Measurements from ENCODE around the gene SSNA1.

Gene SSNA1

DNA sequence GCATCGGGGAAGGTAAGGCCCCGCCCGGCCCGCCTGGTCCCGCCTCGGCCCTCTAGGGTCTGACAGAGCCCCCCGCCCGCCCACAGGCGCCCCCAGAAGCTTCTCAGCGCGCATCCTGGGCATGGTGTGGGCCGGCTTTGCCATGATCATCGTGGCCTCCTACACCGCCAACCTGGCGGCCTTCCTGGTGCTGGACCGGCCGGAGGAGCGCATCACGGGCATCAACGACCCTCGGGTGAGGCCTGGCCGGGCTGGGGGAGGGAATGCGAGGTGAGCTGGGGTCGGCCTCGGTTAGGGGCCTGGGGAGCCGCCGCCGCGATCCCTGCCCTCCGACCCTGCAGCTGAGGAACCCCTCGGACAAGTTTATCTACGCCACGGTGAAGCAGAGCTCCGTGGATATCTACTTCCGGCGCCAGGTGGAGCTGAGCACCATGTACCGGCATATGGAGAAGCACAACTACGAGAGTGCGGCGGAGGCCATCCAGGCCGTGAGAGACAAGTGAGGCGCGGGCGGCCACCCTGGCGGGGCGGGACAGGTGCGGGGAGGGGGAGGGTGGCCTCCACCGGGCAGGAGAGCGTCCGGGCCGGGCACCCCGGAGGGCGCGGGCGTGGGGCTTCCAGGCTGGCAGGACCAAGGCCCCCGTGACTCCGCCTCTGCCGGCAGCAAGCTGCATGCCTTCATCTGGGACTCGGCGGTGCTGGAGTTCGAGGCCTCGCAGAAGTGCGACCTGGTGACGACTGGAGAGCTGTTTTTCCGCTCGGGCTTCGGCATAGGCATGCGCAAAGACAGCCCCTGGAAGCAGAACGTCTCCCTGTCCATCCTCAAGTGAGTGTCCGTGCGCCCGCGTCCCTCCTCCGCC is 25.7 kb upstream of the SSNA1 start:
- Mint-ChIP-seq H3K27me3 (peaks cover 36% of the 10 kb centered on the region), H3K36me3 (no peaks in the 10 kb centered on the region), H3K9me3 (no peaks in the 10 kb centered on the region), H3K27ac (no peak overlapping the region), H3K4me1 (peaks cover 18% of the 10 kb centered on the region), H3K4me3 (no peak overlapping the region)

DNA sequence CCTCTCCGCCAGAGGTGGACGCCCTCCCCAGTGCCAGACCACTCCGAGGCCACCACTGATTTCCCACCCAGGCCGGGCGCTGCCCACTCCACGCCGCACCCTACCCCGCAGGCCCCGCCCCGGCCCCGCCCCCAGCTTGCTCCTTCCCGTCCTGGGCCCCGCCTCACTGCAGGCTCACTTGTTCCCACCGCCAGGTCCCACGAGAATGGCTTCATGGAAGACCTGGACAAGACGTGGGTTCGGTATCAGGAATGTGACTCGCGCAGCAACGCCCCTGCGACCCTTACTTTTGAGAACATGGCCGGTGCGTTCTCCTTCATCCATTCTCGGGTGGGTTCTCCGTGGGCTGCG is 25.1 kb upstream of the SSNA1 start:
- Mint-ChIP-seq H3K27ac (no peak overlapping the region), H3K4me3 (peak overlapping the region; percentile 19), H3K9me3 (no peaks in the 10 kb centered on the region), H3K36me3 (no peaks in the 10 kb centered on the region), H3K27me3 (peaks cover 32% of the 10 kb centered on the region), H3K4me1 (peaks cover 13% of the 10 kb centered on the region)

DNA sequence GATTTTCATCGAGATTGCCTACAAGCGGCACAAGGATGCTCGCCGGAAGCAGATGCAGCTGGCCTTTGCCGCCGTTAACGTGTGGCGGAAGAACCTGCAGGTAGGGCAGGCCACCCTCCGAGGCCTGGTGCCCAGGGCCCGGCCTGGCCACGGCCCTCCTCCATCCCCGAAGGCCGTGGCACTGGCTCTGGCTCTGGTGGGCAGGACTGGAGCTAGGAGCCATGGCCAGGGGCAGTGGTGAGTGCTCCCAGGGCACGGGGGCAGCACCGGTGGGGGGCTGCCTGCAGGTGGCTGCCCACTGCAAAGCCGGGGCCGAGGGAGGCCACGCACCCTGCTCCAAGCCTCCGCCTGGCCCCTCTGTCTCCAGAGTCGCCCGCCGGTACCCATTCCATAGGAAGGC is 24.7 kb upstream of the SSNA1 start:
- H3K27ac Mint-ChIP-seq: no peak overlapping the region
- H3K9me3 Mint-ChIP-seq: no peaks in the 10 kb centered on the region

DNA sequence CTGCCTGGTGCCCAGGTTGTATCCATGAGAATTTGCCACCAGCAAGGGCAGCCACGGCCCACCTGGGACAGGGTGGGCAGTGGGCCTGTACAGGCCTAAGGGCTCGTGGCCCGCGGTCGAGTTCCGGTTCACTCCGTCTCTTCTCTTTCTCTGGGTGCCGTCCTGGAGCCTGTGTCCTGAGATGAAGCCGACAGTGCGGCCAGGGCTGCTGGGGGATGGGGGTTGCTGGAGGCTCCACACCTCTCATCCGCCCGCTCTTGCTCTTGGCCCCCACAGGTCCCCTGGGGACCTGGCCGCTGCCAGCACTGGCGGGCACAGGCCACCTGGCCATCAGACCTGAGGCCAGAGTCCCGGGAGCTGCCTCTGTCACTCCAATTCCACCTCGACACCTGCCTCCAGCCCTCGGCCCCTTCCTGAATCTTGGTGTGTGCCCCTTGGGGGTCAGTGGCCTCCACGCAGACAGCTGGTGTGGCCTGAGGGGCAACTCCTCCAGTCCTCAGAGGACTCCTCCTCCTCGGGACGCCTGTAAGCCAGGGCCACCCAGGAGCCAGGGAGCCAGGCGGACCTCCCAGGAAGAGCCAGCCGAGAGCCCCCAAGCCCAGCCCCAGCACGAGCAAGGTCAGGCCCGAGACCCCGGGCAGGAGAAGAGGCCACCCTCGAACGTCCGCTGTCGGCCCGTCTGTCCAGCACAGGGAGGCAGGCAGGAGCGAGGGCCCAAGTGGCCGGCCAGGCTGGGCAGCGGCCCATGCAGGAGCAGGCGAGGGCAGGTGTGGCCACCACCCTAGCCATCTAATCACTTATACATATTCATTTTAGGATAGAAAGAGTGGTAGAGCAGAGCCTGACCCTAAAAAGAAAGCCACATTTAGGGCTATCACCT is 23.9 kb upstream of the SSNA1 start:
- Mint-ChIP-seq H3K36me3 (no peaks in the 10 kb centered on the region), H3K27ac (no peak overlapping the region), H3K9me3 (no peaks in the 10 kb centered on the region), H3K27me3 (peaks cover 26% of the 10 kb centered on the region), H3K4me3 (no peak overlapping the region), H3K4me1 (peaks cover 6% of the 10 kb centered on the region)

More for the DNA sequence above, 24.7 kb upstream of the SSNA1 start:
- Mint-ChIP-seq H3K4me1 (peaks cover 12% of the 10 kb centered on the region), H3K36me3 (no peaks in the 10 kb centered on the region), H3K27me3 (peaks cover 32% of the 10 kb centered on the region), H3K4me3 (peak overlapping the region; percentile 19)

DNA sequence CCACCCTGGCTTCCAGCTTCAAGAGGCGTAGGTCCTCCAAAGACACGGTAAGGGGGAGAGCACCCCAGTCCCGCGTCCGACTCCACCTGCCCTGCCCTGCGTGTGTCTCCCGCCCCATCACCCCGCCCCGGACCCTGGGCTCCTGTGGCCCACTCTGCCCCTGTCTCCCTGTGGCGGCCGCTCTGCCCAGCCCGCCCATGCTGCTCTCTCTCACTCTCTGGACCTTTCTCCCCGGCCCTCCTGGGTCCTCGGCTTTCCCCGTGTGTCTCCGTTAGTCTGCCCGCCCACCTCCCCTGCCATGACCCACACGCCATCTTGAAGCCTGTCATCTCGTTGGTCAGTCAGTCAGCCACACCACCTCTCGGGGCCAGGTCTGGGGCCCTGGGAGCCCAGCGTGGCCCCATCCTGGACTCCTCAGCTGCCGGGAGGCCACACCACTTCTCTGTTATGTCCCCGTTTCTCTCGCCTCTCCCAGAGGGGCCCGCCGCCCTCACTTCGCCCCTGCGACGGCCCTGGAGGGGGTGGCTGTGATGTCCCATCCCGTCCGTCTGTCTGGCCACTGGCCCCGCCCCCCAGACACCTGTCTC is 23.1 kb upstream of the SSNA1 start:
- H3K27me3 Mint-ChIP-seq: peaks cover 22% of the 10 kb centered on the region
- H3K36me3 Mint-ChIP-seq: no peaks in the 10 kb centered on the region
- H3K27ac Mint-ChIP-seq: no peak overlapping the region
- H3K9me3 Mint-ChIP-seq: no peaks in the 10 kb centered on the region
- H3K4me1 Mint-ChIP-seq: peaks cover 6% of the 10 kb centered on the region
- H3K4me3 Mint-ChIP-seq: no peak overlapping the region

DNA sequence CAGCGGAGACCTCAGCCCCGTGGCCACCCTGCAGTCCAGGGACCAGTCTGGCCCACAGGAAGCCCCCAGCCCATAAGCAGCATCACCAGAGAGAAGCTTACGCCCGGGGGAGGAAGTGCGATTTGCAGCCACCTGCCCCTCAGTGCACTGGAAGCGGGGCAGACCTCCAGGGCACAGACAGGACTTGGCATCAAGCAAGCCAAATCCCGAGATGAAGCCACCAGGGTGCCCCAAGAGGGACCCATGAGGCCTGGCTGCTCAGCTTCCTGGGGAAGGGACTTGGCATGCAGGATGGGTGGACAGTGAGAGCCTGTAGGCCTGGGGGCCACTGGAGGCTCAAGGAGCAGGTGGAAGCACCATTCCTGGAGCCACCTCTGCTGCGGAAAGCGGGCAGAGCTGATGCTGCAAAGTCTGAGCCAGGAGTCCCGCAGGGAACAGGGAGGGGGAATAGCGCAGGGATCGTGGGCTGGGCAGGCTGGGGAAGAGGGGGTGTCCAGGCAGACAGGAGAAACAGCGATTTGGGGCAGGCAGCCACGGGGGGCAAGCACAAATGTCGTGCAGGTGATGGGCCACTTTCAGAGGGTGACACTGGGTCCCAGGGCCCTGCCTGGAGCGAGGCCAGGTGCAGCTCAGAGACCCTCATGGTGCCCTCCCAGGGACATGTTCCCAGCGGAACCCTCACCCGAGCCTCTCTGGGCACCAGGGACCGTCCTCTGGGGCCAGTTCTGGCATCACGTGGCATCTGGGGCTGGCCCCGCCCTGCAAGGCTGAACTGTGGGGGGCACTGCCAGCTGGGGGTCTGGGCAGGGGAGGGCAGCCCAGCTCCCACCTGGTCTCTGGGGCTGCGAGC is 21.9 kb upstream of the SSNA1 start:
- Mint-ChIP-seq H3K27ac (no peak overlapping the region), H3K9me3 (no peaks in the 10 kb centered on the region), H3K4me3 (peak overlapping the region; percentile 19), H3K27me3 (peaks cover 21% of the 10 kb centered on the region), H3K4me1 (peaks cover 6% of the 10 kb centered on the region), H3K36me3 (no peaks in the 10 kb centered on the region)

GRCh38 chr9:137167277-137167746 is 21.2 kb upstream of the SSNA1 start:
- Mint-ChIP-seq H3K27ac (no peak overlapping the region), H3K36me3 (no peaks in the 10 kb centered on the region), H3K27me3 (peaks cover 19% of the 10 kb centered on the region), H3K4me3 (no peak overlapping the region), H3K4me1 (peaks cover 6% of the 10 kb centered on the region), H3K9me3 (no peaks in the 10 kb centered on the region)

DNA sequence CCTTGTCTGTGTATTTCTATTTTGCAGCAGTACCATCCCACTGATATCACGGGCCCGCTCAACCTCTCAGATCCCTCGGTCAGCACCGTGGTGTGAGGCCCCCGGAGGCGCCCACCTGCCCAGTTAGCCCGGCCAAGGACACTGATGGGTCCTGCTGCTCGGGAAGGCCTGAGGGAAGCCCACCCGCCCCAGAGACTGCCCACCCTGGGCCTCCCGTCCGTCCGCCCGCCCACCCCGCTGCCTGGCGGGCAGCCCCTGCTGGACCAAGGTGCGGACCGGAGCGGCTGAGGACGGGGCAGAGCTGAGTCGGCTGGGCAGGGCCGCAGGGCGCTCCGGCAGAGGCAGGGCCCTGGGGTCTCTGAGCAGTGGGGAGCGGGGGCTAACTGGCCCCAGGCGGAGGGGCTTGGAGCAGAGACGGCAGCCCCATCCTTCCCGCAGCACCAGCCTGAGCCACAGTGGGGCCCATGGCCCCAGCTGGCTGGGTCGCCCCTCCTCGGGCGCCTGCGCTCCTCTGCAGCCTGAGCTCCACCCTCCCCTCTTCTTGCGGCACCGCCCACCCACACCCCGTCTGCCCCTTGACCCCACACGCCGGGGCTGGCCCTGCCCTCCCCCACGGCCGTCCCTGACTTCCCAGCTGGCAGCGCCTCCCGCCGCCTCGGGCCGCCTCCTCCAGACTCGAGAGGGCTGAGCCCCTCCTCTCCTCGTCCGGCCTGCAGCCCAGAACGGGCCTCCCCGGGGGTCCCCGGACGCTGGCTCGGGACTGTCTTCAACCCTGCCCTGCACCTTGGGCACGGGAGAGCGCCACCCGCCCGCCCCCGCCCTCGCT is 20.5 kb upstream of the SSNA1 start:
- Mint-ChIP-seq H3K27me3 (peaks cover 17% of the 10 kb centered on the region), H3K9me3 (no peaks in the 10 kb centered on the region), H3K4me1 (peaks cover 6% of the 10 kb centered on the region), H3K27ac (no peak overlapping the region), H3K36me3 (no peaks in the 10 kb centered on the region), H3K4me3 (no peak overlapping the region)

DNA sequence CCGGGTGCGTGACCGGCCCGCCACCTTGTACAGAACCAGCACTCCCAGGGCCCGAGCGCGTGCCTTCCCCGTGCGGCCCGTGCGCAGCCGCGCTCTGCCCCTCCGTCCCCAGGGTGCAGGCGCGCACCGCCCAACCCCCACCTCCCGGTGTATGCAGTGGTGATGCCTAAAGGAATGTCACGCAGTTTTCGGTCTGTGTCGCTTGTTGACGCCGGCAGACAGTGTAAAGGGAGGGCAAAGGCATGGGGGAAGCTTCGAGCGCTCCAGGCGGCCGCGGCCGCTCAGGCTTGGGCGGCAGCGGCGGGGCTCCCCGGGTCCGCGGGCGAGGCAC is 19.9 kb upstream of the SSNA1 start:
- Mint-ChIP-seq H3K36me3 (no peaks in the 10 kb centered on the region), H3K27ac (no peak overlapping the region), H3K27me3 (peaks cover 15% of the 10 kb centered on the region), H3K4me3 (peak overlapping the region; percentile 52), H3K4me1 (peaks cover 4% of the 10 kb centered on the region), H3K9me3 (no peaks in the 10 kb centered on the region)

DNA sequence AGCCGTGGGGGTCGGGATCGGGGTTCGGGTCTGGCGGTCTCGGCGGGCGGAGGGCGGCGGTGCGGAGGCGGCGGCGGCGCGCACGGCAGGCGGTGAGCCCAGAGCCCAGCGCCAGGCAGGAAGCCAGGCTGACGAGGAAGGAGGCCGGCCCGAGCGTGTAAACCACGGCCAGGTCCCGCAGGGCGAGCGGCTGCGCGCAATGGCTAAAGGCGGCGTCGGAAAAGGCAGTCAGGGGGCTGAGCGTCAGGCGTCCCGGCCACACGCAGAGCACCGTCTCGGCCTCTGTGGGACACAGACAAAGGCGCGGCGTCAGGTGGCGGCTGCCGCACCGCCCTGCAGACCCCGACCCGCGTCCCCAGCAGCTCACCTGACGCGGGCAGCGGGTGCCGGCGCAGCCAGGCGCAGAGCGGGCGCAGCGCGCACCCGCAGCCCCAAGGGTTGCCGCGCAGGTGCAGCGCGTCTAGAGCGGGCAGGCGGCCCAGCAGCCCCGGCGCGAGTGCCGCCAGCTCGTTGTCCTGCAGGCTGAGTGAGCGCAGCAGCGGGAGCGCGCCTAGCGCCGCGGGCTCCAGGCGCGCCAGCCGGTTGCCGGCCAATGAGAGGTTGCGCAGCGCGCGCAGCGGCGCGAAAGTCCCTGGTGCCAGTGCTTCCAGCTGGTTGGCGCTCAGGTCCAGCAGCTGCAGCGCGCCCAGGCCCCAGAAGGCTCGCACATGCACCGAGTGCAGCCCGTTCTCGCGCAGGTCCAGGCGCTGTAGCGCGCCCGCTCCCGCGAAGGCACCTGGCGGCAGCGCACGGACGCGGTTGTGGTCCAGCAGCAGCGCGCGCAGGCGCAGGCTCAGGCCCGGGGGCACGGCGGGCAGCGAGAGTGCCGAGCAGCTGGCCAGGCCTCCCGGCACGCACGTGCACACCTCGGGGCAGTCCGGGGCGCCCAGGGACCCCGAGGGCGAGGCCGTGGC is 19.3 kb upstream of the SSNA1 start:
- peak overlapping the region; percentile 41 for H3K27ac Mint-ChIP-seq
- H3K36me3 Mint-ChIP-seq: no peaks in the 10 kb centered on the region
- H3K27me3 Mint-ChIP-seq: peaks cover 13% of the 10 kb centered on the region
- H3K4me3 Mint-ChIP-seq: peak overlapping the region; percentile 61
- H3K4me1 Mint-ChIP-seq: peaks cover 4% of the 10 kb centered on the region
- H3K9me3 Mint-ChIP-seq: no peaks in the 10 kb centered on the region

DNA sequence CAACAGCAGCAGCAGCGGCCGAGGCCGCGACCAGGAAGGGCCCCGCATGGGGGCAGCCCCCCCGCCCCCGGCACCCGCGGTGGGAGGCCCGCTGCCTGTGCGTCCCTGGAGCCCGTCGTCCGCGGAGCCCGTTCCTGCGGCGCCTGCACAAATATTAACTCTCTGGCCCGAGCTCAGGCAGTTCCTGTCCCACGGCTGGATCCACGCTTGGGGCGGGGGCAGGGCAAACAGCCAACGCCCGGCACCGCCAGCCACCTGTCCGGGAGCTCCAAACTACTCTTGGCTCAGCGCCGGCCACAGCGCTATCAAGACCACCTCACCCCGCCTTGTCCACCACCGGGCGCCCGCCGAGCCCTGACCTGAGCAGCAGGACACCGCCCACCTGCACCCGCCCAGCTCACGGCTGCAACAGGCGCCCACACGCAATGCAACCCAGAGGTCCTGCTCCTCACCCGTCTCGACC is 18.5 kb upstream of the SSNA1 start, which contains the start of gene LRRC26:
LRRC26 (minus strand) TSS at position 156 of the 463 bp plus-strand sequence; CDS start at position 48, 108 bp downstream.
- peak within 1 kb of the TSS; percentile 61 for H3K4me3 Mint-ChIP-seq
- H3K4me1 Mint-ChIP-seq: peaks cover 4% of the 10 kb centered on the region
- H3K27me3 Mint-ChIP-seq: peaks cover 13% of the 10 kb centered on the region
- H3K27ac Mint-ChIP-seq: peak within 1 kb of the TSS; percentile 41
- H3K36me3 Mint-ChIP-seq: no peaks in the 10 kb centered on the region
- no peaks in the 10 kb centered on the region for H3K9me3 Mint-ChIP-seq

DNA sequence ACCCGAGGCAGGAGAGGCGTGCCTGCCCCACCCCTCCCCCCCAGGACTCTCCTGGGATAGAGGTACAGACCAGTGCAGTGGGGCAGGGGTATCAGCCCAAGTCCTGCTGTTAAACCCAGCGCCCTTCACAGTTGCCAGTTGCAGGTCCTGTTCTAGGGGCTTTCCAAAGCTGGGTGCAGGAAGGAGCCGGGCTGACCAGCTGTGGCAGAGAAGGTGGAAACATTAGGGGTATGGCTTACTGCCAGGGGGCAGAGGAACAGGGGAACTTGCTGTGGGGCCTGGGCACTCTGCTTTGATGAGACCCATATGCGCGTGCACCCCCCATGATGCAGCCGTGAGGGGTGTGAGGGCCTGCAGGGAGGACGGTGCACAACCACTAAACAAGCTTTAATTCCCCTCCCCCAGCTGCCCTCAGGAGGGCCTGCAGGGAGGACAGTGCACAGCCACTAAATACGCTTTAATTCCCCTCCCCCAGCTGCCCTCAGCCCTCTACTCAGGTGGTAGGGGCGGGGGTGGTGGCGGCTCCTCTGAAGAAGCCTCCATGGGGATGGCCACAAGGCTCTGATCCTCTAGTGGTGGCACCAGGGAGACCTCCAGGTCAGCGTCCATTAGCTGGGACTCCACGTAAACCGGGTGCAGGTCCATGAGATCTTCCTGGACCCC is 17.9 kb upstream of the SSNA1 start:
- H3K9me3 Mint-ChIP-seq: no peaks in the 10 kb centered on the region

More for the DNA sequence above, 17.9 kb upstream of the SSNA1 start:
- Mint-ChIP-seq H3K4me1 (peaks cover 4% of the 10 kb centered on the region), H3K36me3 (no peaks in the 10 kb centered on the region), H3K27ac (no peak overlapping the region), H3K27me3 (peaks cover 7% of the 10 kb centered on the region), H3K4me3 (no peak overlapping the region)

All from activated naive CD4-positive, alpha-beta T cell treated with anti-CD3 and anti-CD28 coated beads, Interleukin-2, amount 50 U/mL, for 24 hours (primary cell).